LNCAP (cell line): Measurements from ENCODE around the gene ATP2A3.

Experiments
- CTCF ChIP-seq: fragments of 450-650 bp; IDR thresholded peaks from 2 replicates; pipeline ENCODE4 v1.5.1; 2017; ENCODE audit warnings: mild to moderate bottlenecking

The ATP2A3 gene

DNA sequence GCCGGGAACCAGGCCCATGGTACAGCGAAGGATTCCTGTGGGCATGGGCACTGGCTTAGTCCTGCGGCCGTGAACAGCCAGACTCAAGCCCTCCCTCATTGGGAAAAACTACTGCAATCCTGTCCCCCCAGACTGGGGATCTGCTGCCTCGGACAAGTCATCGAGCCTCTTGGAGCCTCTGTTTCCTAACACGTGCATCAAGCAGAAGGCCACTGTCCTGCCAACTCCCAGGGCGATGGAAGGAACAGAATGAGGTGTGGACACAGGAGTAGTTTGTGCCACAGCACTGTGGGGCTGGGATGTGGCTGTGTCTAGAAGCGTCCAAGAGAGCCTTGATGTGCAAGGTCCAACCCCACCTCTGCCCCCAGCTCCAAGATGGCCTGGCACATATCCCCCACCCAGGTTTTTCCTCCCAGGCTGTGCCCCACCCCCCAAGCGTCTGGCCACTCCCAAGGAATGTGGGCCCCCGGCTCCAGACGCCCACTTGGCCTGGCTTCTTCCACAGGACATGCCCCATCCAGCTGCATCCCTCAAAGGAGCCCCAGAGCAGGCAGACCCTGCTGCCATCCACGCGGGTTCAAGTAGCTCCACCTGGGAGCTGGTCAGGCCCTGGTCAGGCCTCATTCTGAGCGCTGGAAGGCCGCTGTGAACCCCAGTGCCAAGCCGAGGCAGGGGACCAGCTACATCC lies 74.8 kb downstream of the ATP2A3 start:
- TF ChIP-seq CTCF, result no peak

DNA sequence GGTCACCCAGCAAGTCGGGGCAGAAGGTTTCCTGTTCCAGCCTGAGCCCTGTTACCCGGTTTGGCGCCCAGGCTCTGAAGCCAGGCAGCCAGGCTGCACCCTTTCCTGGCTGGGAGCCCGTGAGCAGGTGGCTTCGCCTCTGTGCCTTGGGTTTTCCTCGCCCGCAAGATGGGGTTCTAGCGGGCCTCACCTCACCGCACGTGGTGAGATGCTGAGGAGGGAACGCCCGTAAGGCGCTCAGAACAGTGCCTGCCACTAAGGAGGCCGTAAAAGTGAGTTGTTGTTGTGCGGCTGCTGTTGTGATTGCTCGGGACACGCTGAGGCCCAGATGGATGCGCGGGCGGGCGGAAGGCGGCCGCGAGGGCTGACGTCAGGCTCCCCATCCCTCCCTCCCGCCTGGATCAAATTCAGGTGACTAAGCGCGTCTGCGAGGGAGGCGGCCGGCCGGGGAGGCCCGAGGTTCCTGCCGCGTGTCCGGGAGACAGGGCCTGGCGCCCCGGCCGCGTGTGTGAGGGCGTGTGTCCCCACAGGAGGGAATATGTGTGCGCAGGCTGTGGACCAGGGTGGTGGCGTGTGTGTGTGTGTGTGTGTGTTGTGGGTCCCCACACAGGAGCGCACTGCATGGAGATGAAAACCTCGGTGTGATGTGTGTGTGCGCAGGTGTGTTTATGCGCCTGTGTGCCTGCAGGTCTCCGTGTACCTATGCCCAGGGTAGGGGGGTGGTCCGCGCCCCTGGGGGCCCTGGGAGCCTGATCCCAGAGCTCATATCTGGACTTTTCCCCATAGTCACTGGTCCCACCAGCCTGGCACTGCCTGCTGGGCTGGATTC lies 75.7 kb downstream of the ATP2A3 start:
- no peak for TF ChIP-seq CTCF

- no peak for TF ChIP-seq CTCF
These were observed 76.4 kb downstream of the ATP2A3 start for GRCh38 chr17:3887804-3888203.

GRCh38 chr17:3887394-3887793 lies 76.8 kb downstream of the ATP2A3 start:
- TF ChIP-seq CTCF, result no peak

DNA sequence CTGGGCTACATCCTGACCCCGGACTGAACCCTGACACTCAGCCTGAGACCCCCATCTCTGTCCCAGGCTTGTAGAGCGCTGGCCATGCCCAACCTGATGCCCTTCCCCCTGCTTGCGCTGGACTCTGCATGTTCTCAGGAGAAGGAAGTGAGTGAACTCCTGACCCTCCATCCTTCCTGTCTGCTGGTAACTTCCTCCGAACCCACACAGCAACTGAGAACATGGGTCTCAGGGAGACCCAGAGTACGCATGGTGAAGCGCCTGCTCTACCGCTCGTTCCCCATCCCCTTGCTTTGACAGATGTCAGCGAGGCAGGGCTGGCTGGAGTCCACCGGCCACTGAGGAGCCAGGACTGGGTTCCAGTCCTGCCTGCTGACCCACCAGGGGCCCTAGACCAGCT lies 77.5 kb downstream of the ATP2A3 start:
- TF ChIP-seq CTCF, result no peak

DNA sequence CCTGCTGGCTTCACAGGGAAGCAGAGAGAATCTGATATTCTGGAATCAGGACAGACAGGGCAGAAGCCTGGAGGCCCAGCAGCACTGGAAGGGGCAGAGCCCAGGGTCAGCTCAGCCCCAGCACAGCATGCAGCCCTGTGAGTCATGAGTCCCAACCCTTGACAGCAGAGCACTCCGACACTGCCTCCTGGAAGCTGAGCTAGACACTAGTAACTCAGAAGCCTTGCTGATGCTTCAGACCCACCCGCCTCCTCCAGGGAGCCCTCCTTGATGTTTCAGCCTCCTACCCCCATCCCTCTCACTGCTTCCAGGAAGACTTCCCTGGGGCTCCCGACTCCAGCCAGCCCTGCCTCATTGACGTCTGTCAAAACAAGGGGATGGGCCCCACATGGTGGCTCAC lies 78.3 kb downstream of the ATP2A3 start:
- TF ChIP-seq CTCF, result no peak

DNA sequence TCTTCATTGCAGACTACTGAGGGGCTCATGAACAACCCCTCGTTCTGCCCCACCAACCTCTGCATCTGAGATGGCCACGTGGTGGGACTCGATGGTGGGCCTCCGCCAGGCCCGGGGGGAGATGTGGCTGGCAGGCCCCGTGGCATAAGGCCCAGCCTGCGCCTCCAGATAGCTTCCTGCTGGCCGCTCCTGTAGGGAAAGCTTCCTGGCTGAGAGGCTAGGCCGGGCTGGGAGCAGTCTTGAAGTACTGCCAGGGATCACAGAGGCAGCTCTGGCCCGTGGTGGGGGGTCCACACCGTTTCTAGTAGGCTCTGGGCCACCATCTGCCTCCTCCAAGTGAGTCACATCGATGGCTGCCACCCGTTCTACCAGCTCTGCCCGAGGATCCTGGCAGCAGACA lies 79.0 kb downstream of the ATP2A3 start:
- TF ChIP-seq CTCF, result no peak
